CD4-positive, alpha-beta T cell treated with Interferon gamma for 1 hour (primary cell): Measurements from ENCODE around the gene SLC25A44.
A peak's percentile ranks its signal among the peaks of the same experiment; 100 is the strongest.

ENCODE experiments used
- DNase-seq: peaks from one replicate; pipeline ENCODE4 v3.0.0-alpha.2; 2020

SLC25A44 gene

GRCh38 chr1:156193488-156194299 lies at the start of gene SLC25A44:
SLC25A44 (plus strand) TSS chr1:156194104; CDS start chr1:156199848, 5,744 bp downstream.
- DNase-seq, result peak; percentile 98

GRCh38 chr1:156144742-156145141 lies 49.2 kb upstream of the SLC25A44 start:
- no peak for DNase-seq

- no peak for DNase-seq
Measured at GRCh38 chr1:156145650-156146019, 48.3 kb upstream of the SLC25A44 start.

- peak; percentile 40 for DNase-seq
Measured at GRCh38 chr1:156146020-156146768, 47.7 kb upstream of the SLC25A44 start.

GRCh38 chr1:156146769-156147405 lies 47.0 kb upstream of the SLC25A44 start:
- DNase-seq, result no peak

GRCh38 chr1:156148216-156148615 lies 45.7 kb upstream of the SLC25A44 start:
- peak; percentile 63 for DNase-seq

GRCh38 chr1:156149374-156150332 lies 44.3 kb upstream of the SLC25A44 start:
- no peak for DNase-seq

- DNase-seq, result no peak
Measured at GRCh38 chr1:156150333-156151011, 43.4 kb upstream of the SLC25A44 start.

GRCh38 chr1:156151093-156151688 lies 42.7 kb upstream of the SLC25A44 start:
- DNase-seq, result peak; percentile 50

GRCh38 chr1:156152628-156153027 lies 41.3 kb upstream of the SLC25A44 start:
- DNase-seq, result no peak

GRCh38 chr1:156153362-156153761 lies 40.5 kb upstream of the SLC25A44 start, which contains the start of gene SEMA4A:
SEMA4A (plus strand) TSS chr1:156153585; CDS start chr1:156154579, 994 bp downstream.
- no peak for DNase-seq

- peak; percentile 83 for DNase-seq
Measured at GRCh38 chr1:156154317-156154749, 39.6 kb upstream of the SLC25A44 start.

- DNase-seq, result no peak
Measured at GRCh38 chr1:156155756-156156510, 38.0 kb upstream of the SLC25A44 start.

GRCh38 chr1:156157506-156157905 lies 36.4 kb upstream of the SLC25A44 start:
- DNase-seq, result no peak

GRCh38 chr1:156157966-156158365 lies 35.9 kb upstream of the SLC25A44 start:
- no peak for DNase-seq

- no peak for DNase-seq
Measured at GRCh38 chr1:156160000-156160742, 33.7 kb upstream of the SLC25A44 start.

GRCh38 chr1:156160743-156161171 lies 33.1 kb upstream of the SLC25A44 start:
- peak; percentile 62 for DNase-seq

- no peak for DNase-seq
Measured at GRCh38 chr1:156162430-156163037, 31.4 kb upstream of the SLC25A44 start.

- no peak for DNase-seq
Measured at GRCh38 chr1:156163712-156164111, 30.2 kb upstream of the SLC25A44 start.
